HepG2 (cell line): ENCODE measurements around the gene TMEM134. TPM values are rescaled to one million over a fixed set of nuclear protein-coding genes. Genes with fewer than 3 reads are reported as not detected.

ENCODE experiments used
- ATF3 ChIP-seq: sonication (generic); formaldehyde crosslinking; IDR thresholded peaks from 2 replicates; pipeline ENCODE4 v1.4.0; 2020; ENCODE audit warnings: missing genetic modification reagents
- ATF7 ChIP-seq, 2 experiments: fragments of 450-650 bp in 1 of 2; sonication (generic) in 1 of 2; formaldehyde crosslinking in 1 of 2; IDR thresholded peaks; 2 replicates each; pipeline versions ENCODE4 v1.4.0 to v1.6.1; 2016 to 2020; ENCODE audit warnings: antibody characterized with exemption in 1 of 2, mild to moderate bottlenecking in 1 of 2, missing genetic modification reagents in 1 of 2
- RFXAP ChIP-seq: sonication (generic); formaldehyde crosslinking; IDR thresholded peaks from 2 replicates; pipeline ENCODE4 v1.4.0; 2020; ENCODE audit warnings: missing genetic modification reagents, borderline replicate concordance
- ZBTB21 ChIP-seq: sonication (generic); formaldehyde crosslinking; IDR thresholded peaks from 2 replicates; pipeline ENCODE4 v1.4.0; 2020; ENCODE audit warnings: missing genetic modification reagents
- ZBTB39 ChIP-seq: sonication (generic); formaldehyde crosslinking; IDR thresholded peaks from 2 replicates; pipeline ENCODE4 v1.5.0; 2020; ENCODE audit warnings: missing genetic modification reagents
- ZNF263 ChIP-seq: sonication (generic); formaldehyde crosslinking; IDR thresholded peaks from 2 replicates; pipeline ENCODE4 v1.4.0; 2020; ENCODE audit warnings: missing genetic modification reagents
- ZNF281 ChIP-seq: sonication (generic); formaldehyde crosslinking; IDR thresholded peaks from 2 replicates; pipeline ENCODE4 v1.4.0; 2020; ENCODE audit warnings: missing genetic modification reagents, borderline replicate concordance
- ZNF441 ChIP-seq: sonication (generic); formaldehyde crosslinking; IDR thresholded peaks from 2 replicates; pipeline ENCODE4 v1.7.0; 2021; ENCODE audit warnings: missing genetic modification reagents, borderline replicate concordance
- ZNF549 ChIP-seq: sonication (generic); formaldehyde crosslinking; IDR thresholded peaks from 2 replicates; pipeline ENCODE4 v1.5.0; 2020; ENCODE audit warnings: missing genetic modification reagents
- ZNF607 ChIP-seq: sonication (generic); formaldehyde crosslinking; IDR thresholded peaks from 2 replicates; pipeline ENCODE4 v1.5.1; 2020; ENCODE audit warnings: missing genetic modification reagents, mild to moderate bottlenecking, borderline replicate concordance
- ZNF891 ChIP-seq: sonication (generic); formaldehyde crosslinking; IDR thresholded peaks from 2 replicates; pipeline ENCODE4 v1.5.0; 2020; ENCODE audit warnings: mild to moderate bottlenecking, missing genetic modification reagents
- ZSCAN30 ChIP-seq: sonication (generic); formaldehyde crosslinking; IDR thresholded peaks from 2 replicates; pipeline ENCODE4 v1.5.0; 2020; ENCODE audit warnings: mild to moderate bottlenecking, missing genetic modification reagents
- polyA plus RNA-seq, 8 experiments: library from polyadenylated mRNA; depleted of rRNA in 3 of 8; stranded (reverse) in 7 of 8; unstranded in 1 of 8; fragments of >200 nt; fragmentation: Illumina TruSeq in 4 of 8; extraction: Trizol in 4 of 8; gene quantifications; 2 replicates each; pipeline versions ENCODE4 v1.2.1 to v1.2.3, GENCODE V29; 2011 to 2016; ENCODE audit warnings: low read depth in 4 of 8, missing spikeins in 1 of 8, mixed read lengths in 1 of 8; ENCODE audit not compliant: insufficient read depth in 1 of 8
- total RNA-seq, 5 experiments: library from RNA; depleted of rRNA; stranded (reverse); fragments of >200 nt; fragmentation: Illumina TruSeq; extraction: Trizol; gene quantifications; 2 replicates each; pipeline ENCODE4 v1.2.3, GENCODE V29; 2016; ENCODE audit warnings: low read depth in 1 of 5
- TF ChIP-seq, protein P1 (sequence below): sonication (generic); formaldehyde crosslinking; IDR thresholded peaks from 2 replicates; pipeline ENCODE4 v1.5.1; 2020; ENCODE audit warnings: missing genetic modification reagents, mild to moderate bottlenecking, borderline replicate concordance
- TF ChIP-seq, protein P2 (sequence below): sonication (generic); formaldehyde crosslinking; IDR thresholded peaks from 2 replicates; pipeline ENCODE4 v1.5.0; 2020; ENCODE audit warnings: mild to moderate bottlenecking, missing genetic modification reagents
- TF ChIP-seq, protein P3 (sequence below): sonication (generic); formaldehyde crosslinking; IDR thresholded peaks from 2 replicates; pipeline ENCODE4 v1.5.0; 2020; ENCODE audit warnings: mild to moderate bottlenecking, missing genetic modification reagents

TMEM134 gene
- total and polyA plus RNA-seq, 2 of the 13 experiments (the other 11 are each of a cell fraction or from before 2014, with no cell fraction given): 6.9 to 26.9 TPM

GRCh38 chr11:67421430-67422031 lies 47.5 kb downstream of the TMEM134 start (continued):
- TF ChIP-seq ZBTB39 (no peak), ZSCAN30 (CRISPR knock-in tag) (no peak), ATF7 (IDR thresholded peaks at IDR 0.05) (no peak), ATF7 (CRISPR knock-in tag; IDR thresholded peaks at IDR 0.05) (no peak), ZNF263 (CRISPR knock-in tag) (peak; percentile 75), ZNF607 (CRISPR knock-in tag) (no peak), ZNF281 (no peak), ATF3 (CRISPR knock-in tag) (no peak), ZNF891 (0 out of 2 replicates have a peak, but pooled peaks have one; percentile 2), RFXAP (0 out of 2 replicates have a peak, but pooled peaks have one; percentile 14), ZBTB21 (CRISPR knock-in tag) (no peak), ZNF441 (CRISPR knock-in tag) (no peak), ZNF549 (CRISPR knock-in tag) (no peak)
- TF ChIP-seq, protein P1, sequence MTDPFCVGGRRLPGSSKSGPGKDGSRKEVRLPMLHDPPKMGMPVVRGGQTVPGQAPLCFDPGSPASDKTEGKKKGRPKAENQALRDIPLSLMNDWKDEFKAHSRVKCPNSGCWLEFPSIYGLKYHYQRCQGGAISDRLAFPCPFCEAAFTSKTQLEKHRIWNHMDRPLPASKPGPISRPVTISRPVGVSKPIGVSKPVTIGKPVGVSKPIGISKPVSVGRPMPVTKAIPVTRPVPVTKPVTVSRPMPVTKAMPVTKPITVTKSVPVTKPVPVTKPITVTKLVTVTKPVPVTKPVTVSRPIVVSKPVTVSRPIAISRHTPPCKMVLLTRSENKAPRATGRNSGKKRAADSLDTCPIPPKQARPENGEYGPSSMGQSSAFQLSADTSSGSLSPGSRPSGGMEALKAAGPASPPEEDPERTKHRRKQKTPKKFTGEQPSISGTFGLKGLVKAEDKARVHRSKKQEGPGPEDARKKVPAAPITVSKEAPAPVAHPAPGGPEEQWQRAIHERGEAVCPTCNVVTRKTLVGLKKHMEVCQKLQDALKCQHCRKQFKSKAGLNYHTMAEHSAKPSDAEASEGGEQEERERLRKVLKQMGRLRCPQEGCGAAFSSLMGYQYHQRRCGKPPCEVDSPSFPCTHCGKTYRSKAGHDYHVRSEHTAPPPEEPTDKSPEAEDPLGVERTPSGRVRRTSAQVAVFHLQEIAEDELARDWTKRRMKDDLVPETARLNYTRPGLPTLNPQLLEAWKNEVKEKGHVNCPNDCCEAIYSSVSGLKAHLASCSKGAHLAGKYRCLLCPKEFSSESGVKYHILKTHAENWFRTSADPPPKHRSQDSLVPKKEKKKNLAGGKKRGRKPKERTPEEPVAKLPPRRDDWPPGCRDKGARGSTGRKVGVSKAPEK (CRISPR knock-in tag): no peak
- TF ChIP-seq, protein P2, sequence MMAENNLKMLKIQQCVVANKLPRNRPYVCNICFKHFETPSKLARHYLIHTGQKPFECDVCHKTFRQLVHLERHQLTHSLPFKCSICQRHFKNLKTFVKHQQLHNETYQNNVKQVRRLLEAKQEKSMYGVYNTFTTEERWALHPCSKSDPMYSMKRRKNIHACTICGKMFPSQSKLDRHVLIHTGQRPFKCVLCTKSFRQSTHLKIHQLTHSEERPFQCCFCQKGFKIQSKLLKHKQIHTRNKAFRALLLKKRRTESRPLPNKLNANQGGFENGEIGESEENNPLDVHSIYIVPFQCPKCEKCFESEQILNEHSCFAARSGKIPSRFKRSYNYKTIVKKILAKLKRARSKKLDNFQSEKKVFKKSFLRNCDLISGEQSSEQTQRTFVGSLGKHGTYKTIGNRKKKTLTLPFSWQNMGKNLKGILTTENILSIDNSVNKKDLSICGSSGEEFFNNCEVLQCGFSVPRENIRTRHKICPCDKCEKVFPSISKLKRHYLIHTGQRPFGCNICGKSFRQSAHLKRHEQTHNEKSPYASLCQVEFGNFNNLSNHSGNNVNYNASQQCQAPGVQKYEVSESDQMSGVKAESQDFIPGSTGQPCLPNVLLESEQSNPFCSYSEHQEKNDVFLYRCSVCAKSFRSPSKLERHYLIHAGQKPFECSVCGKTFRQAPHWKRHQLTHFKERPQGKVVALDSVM: peak; percentile 64; the same call in 1 of the 2 replicates
- TF ChIP-seq, protein P3, sequence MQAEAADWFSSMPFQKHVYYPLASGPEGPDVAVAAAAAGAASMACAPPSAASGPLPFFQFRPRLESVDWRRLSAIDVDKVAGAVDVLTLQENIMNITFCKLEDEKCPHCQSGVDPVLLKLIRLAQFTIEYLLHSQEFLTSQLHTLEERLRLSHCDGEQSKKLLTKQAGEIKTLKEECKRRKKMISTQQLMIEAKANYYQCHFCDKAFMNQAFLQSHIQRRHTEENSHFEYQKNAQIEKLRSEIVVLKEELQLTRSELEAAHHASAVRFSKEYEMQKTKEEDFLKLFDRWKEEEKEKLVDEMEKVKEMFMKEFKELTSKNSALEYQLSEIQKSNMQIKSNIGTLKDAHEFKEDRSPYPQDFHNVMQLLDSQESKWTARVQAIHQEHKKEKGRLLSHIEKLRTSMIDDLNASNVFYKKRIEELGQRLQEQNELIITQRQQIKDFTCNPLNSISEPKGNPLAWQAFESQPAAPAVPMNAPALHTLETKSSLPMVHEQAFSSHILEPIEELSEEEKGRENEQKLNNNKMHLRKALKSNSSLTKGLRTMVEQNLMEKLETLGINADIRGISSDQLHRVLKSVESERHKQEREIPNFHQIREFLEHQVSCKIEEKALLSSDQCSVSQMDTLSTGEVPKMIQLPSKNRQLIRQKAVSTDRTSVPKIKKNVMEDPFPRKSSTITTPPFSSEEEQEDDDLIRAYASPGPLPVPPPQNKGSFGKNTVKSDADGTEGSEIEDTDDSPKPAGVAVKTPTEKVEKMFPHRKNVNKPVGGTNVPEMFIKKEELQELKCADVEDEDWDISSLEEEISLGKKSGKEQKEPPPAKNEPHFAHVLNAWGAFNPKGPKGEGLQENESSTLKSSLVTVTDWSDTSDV: 0 out of 2 replicates have a peak, but pooled peaks have one; percentile 16
